Mesenchymal stem cell (in vitro differentiated cells and primary cell): Measurements from ENCODE around the gene HBA1.

Source experiments
- DNase-seq: peaks from one replicate; pipeline ENCODE4 v3.0.0-alpha.2; 2013
- H2AFZ ChIP-seq: one replicate; pipeline ENCODE4 v1.6.1; 2013; ENCODE audit warnings: low read depth, mild to moderate bottlenecking, control low read depth, inconsistent platforms, low read length, moderate library complexity
- H2AK5ac ChIP-seq: 2 replicates; pipeline ENCODE4 v1.6.1; 2013; ENCODE audit warnings: low read length, moderate library complexity, mild to moderate bottlenecking, inconsistent platforms; ENCODE audit not compliant: severe bottlenecking
- H2BK120ac ChIP-seq: one replicate; pipeline ENCODE4 v1.6.1; 2013; ENCODE audit warnings: low read depth, mild to moderate bottlenecking, inconsistent platforms, low read length, moderate library complexity
- H2BK12ac ChIP-seq, 2 experiments: one replicate each; pipeline ENCODE4 v1.6.1; 2013; ENCODE audit warnings: inconsistent platforms in 2 of 2, low read length in 2 of 2, mild to moderate bottlenecking in 2 of 2, moderate library complexity in 2 of 2, control low read depth in 1 of 2
- H2BK15ac ChIP-seq: one replicate; pipeline ENCODE4 v1.6.1; 2013; ENCODE audit warnings: mild to moderate bottlenecking, low read depth, inconsistent platforms; ENCODE audit not compliant: poor library complexity, severe bottlenecking
- H2BK5ac ChIP-seq: 2 replicates; pipeline ENCODE4 v1.6.1; 2013; ENCODE audit warnings: low read depth, mild to moderate bottlenecking, low read length, control low read depth, inconsistent platforms; ENCODE audit not compliant: poor library complexity, severe bottlenecking
- H3K14ac ChIP-seq, 2 experiments: one replicate each; pipeline ENCODE4 v1.6.1; 2013; ENCODE audit warnings: inconsistent platforms in 2 of 2, low read length in 2 of 2, control low read depth in 1 of 2, mild to moderate bottlenecking in 1 of 2, moderate library complexity in 1 of 2
- H3K18ac ChIP-seq, 2 experiments: one replicate each; pipeline ENCODE4 v1.6.1; 2013; ENCODE audit warnings: inconsistent platforms in 2 of 2, low read length in 2 of 2, control low read depth in 1 of 2, low read depth in 1 of 2, mild to moderate bottlenecking in 1 of 2
- H3K23ac ChIP-seq, 2 experiments: one replicate each; pipeline ENCODE4 v1.6.1; 2013; ENCODE audit warnings: inconsistent platforms in 2 of 2, low read length in 2 of 2, mild to moderate bottlenecking in 2 of 2, moderate library complexity in 2 of 2, control low read depth in 1 of 2
- H3K27ac ChIP-seq: 2 replicates; pipeline ENCODE4 v1.5.1; 2013; ENCODE audit warnings: mild to moderate bottlenecking, moderate library complexity, low read length, control low read depth, inconsistent platforms; ENCODE audit not compliant: poor library complexity, severe bottlenecking
- H3K27me3 ChIP-seq, 2 experiments: 2 replicates each; pipeline versions ENCODE4 v1.6.1 to v1.7.0; 2013; ENCODE audit warnings: low read length in 2 of 2, mild to moderate bottlenecking in 2 of 2, moderate library complexity in 2 of 2, control low read depth in 1 of 2, inconsistent platforms in 1 of 2; ENCODE audit not compliant: control insufficient read depth in 1 of 2, insufficient read depth in 1 of 2
- H3K36me3 ChIP-seq, 2 experiments: 2 replicates each; pipeline versions ENCODE4 v1.6.1 to v1.7.0; 2013; ENCODE audit warnings: low read length in 2 of 2, control low read depth in 1 of 2, inconsistent platforms in 1 of 2, low read depth in 1 of 2, mild to moderate bottlenecking in 1 of 2; ENCODE audit not compliant: insufficient read depth in 2 of 2, control insufficient read depth in 1 of 2
- H3K4ac ChIP-seq, 2 experiments: one replicate each; pipeline ENCODE4 v1.6.1; 2013; ENCODE audit warnings: inconsistent platforms in 2 of 2, low read length in 2 of 2, mild to moderate bottlenecking in 2 of 2, moderate library complexity in 2 of 2, control low read depth in 1 of 2, low read depth in 1 of 2
- H3K4me1 ChIP-seq: 2 replicates; pipeline ENCODE4 v1.6.1; 2013; ENCODE audit warnings: low read depth, low read length, control low read depth; ENCODE audit not compliant: control insufficient read depth, insufficient read depth
- H3K4me2 ChIP-seq: 2 replicates; pipeline ENCODE4 v1.6.1; 2013; ENCODE audit warnings: low read length, mild to moderate bottlenecking, inconsistent platforms; ENCODE audit not compliant: poor library complexity, severe bottlenecking
- H3K4me3 ChIP-seq, 2 experiments: 2 replicates each; pipeline versions ENCODE4 v1.5.1 to v1.7.0; 2013; ENCODE audit warnings: low read length in 2 of 2, mild to moderate bottlenecking in 2 of 2, control low read depth in 1 of 2, low read depth in 1 of 2; ENCODE audit not compliant: insufficient read depth in 1 of 2
- H3K79me1 ChIP-seq: replicated peaks from 2 replicates; pipeline ENCODE4 v1.6.1; 2013; ENCODE audit warnings: mild to moderate bottlenecking, control low read depth, low read length, inconsistent platforms; ENCODE audit not compliant: poor library complexity, severe bottlenecking
- H3K9ac ChIP-seq: 2 replicates; pipeline ENCODE4 v1.7.0; 2013; ENCODE audit warnings: mild to moderate bottlenecking, low read length, moderate library complexity
- H3K9me3 ChIP-seq: 2 replicates; pipeline ENCODE4 v1.7.0; 2013; ENCODE audit warnings: mild to moderate bottlenecking, low read length; ENCODE audit not compliant: control insufficient read depth
- H4K8ac ChIP-seq: one replicate; pipeline ENCODE4 v1.6.1; 2013; ENCODE audit warnings: inconsistent platforms, mild to moderate bottlenecking, low read length, moderate library complexity
- H4K91ac ChIP-seq: one replicate; pipeline ENCODE4 v1.6.1; 2013; ENCODE audit warnings: mild to moderate bottlenecking, low read length, inconsistent platforms
- WGBS: methylation state at CpG from one replicate; pipeline ENCODE4 v1.1.7; 2013; ENCODE audit warnings: mixed read lengths; 5-methylcytosine and 5-hydroxymethylcytosine counted together

The HBA1 gene

GRCh38 chr16:180681-181564, 4.4 kb downstream of the HBA1 start:
- peak overlapping the region; percentile 15 for H4K91ac ChIP-seq
- peak overlapping the region in 1 of 2 experiments; percentile 30 for H3K4ac ChIP-seq
- H3K4me1 ChIP-seq: peaks cover 18% of the 10 kb centered on the region
- H2AFZ ChIP-seq: peak overlapping the region; percentile 44
- peak overlapping the region; percentile 90 for H3K4me2 ChIP-seq
- H4K8ac ChIP-seq: no peak overlapping the region
- no peaks in the 10 kb centered on the region for H3K9me3 ChIP-seq
- peaks cover 34 to 36% of the 10 kb centered on the region in 2 experiments for H3K27me3 ChIP-seq
- no peak overlapping the region for H3K27ac ChIP-seq
- peaks cover 2% of the 10 kb centered on the region for H3K79me1 ChIP-seq
- peak overlapping the region in 1 of 2 experiments; percentile 81 for H3K23ac ChIP-seq
- H2BK120ac ChIP-seq: no peak overlapping the region
- H3K4me3 ChIP-seq: peak overlapping the region; percentile 43 to 63
- H3K9ac ChIP-seq: peak overlapping the region; percentile 32
- peak; percentile 51 for DNase-seq
- H3K18ac ChIP-seq: peak overlapping the region in 1 of 2 experiments; percentile 14
- 3% methylated on average over 72 of the region's 89 CpGs for WGBS
- peaks cover 11 to 35% of the 10 kb centered on the region in 2 experiments for H3K36me3 ChIP-seq
- H2AK5ac ChIP-seq: no peak overlapping the region
- H2BK5ac ChIP-seq: no peak overlapping the region
- H3K14ac ChIP-seq: peak overlapping the region in 1 of 2 experiments; percentile 70
- no peak overlapping the region for H2BK12ac ChIP-seq
- H2BK15ac ChIP-seq: no peak overlapping the region

- peak; percentile 9 for DNase-seq
- Histone ChIP-seq H3K23ac (no peak overlapping the region), H2BK12ac (no peak overlapping the region), H2BK15ac (no peak overlapping the region), H3K4me2 (no peak overlapping the region), H2BK5ac (no peak overlapping the region), H4K91ac (no peak overlapping the region), H3K27me3 (peaks cover 34 to 36% of the 10 kb centered on the region in 2 experiments), H3K27ac (no peak overlapping the region), H3K14ac (no peak overlapping the region), H3K36me3 (peaks cover 11 to 35% of the 10 kb centered on the region in 2 experiments), H2AK5ac (no peak overlapping the region), H3K4me1 (peaks cover 18% of the 10 kb centered on the region), H3K18ac (no peak overlapping the region), H3K9ac (no peak overlapping the region), H2BK120ac (no peak overlapping the region), H3K4me3 (no peak overlapping the region), H2AFZ (no peak overlapping the region), H3K9me3 (no peaks in the 10 kb centered on the region), H4K8ac (no peak overlapping the region), H3K79me1 (peaks cover 2% of the 10 kb centered on the region), H3K4ac (no peak overlapping the region)
- 33% methylated on average over 22 of the region's 22 CpGs for WGBS
Measured at GRCh38 chr16:181565-182021, 5.1 kb downstream of the HBA1 start.

GRCh38 chr16:183005-183404, 6.5 kb downstream of the HBA1 start:
- no peak for DNase-seq
- H2AFZ ChIP-seq: no peak overlapping the region
- no peak overlapping the region for H2BK15ac ChIP-seq
- no peak overlapping the region for H3K4me3 ChIP-seq
- peaks cover 18% of the 10 kb centered on the region for H3K4me1 ChIP-seq
- no peak overlapping the region for H3K27ac ChIP-seq
- H2BK5ac ChIP-seq: no peak overlapping the region
- no peak overlapping the region for H3K23ac ChIP-seq
- peaks cover 24 to 26% of the 10 kb centered on the region in 2 experiments for H3K27me3 ChIP-seq
- no peak overlapping the region for H3K4me2 ChIP-seq
- H4K8ac ChIP-seq: no peak overlapping the region
- H3K4ac ChIP-seq: no peak overlapping the region
- no peak overlapping the region for H3K14ac ChIP-seq
- peaks cover 5% of the 10 kb centered on the region for H3K79me1 ChIP-seq
- peaks cover 21 to 45% of the 10 kb centered on the region in 2 experiments for H3K36me3 ChIP-seq
- H2BK120ac ChIP-seq: no peak overlapping the region
- no peak overlapping the region for H3K18ac ChIP-seq
- no peak overlapping the region for H4K91ac ChIP-seq
- H3K9me3 ChIP-seq: no peaks in the 10 kb centered on the region
- H2BK12ac ChIP-seq: no peak overlapping the region
- 95% methylated on average over 7 of the region's 7 CpGs for WGBS
- no peak overlapping the region for H2AK5ac ChIP-seq
- no peak overlapping the region for H3K9ac ChIP-seq

- H2BK12ac ChIP-seq: no peak overlapping the region
- 96% methylated on average over 13 of the region's 13 CpGs for WGBS
- no peak overlapping the region for H4K91ac ChIP-seq
- H2BK120ac ChIP-seq: no peak overlapping the region
- no peak overlapping the region for H4K8ac ChIP-seq
- H2BK5ac ChIP-seq: no peak overlapping the region
- H2AK5ac ChIP-seq: no peak overlapping the region
- H3K14ac ChIP-seq: no peak overlapping the region
- no peak overlapping the region for H3K23ac ChIP-seq
- no peak overlapping the region for H3K18ac ChIP-seq
- H3K9ac ChIP-seq: no peak overlapping the region
- H3K4ac ChIP-seq: no peak overlapping the region
- peaks cover 14% of the 10 kb centered on the region for H3K79me1 ChIP-seq
- H2AFZ ChIP-seq: no peak overlapping the region
- no peak overlapping the region for H2BK15ac ChIP-seq
- peaks cover 15% of the 10 kb centered on the region for H3K4me1 ChIP-seq
- no peak overlapping the region for H3K27ac ChIP-seq
- peaks cover 41 to 65% of the 10 kb centered on the region in 2 experiments for H3K36me3 ChIP-seq
- H3K4me2 ChIP-seq: no peak overlapping the region
- no peak for DNase-seq
- H3K9me3 ChIP-seq: no peaks in the 10 kb centered on the region
- no peak overlapping the region for H3K4me3 ChIP-seq
- peaks cover 3 to 8% of the 10 kb centered on the region in 2 experiments for H3K27me3 ChIP-seq
Measured at GRCh38 chr16:185213-185612, 8.7 kb downstream of the HBA1 start.
